8988T (cell line): ENCODE data around the gene CEP76.
"Not testable (repeated sequence)": the region's sequence is repeated elsewhere in the genome, so short reads cannot be mapped to it uniquely, and the experiment has no call there.

ENCODE experiments used
- DNase-seq: peaks from one replicate; pipeline ENCODE4 v3.0.0; 2011

The CEP76 gene

DNA sequence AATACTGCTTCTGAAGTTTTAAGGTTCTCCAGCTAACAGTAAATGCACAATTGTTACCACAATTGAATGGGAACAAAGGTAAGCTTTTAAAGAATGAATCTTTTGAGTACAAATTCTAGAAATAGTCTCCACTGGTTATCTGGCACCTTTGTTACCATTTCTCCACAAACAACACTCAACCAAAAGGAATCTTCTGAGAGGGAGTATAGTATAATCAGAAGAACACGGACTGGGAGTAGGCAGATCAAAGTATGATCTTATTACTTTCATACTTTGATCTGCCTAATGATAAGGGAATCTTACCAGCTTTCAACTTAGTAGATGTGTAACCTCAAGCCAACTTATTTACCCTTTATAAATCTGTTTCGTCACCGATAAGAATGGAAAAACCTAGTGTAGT is 1.4 kb downstream of the CEP76 start:
- no peak for DNase-seq

DNA sequence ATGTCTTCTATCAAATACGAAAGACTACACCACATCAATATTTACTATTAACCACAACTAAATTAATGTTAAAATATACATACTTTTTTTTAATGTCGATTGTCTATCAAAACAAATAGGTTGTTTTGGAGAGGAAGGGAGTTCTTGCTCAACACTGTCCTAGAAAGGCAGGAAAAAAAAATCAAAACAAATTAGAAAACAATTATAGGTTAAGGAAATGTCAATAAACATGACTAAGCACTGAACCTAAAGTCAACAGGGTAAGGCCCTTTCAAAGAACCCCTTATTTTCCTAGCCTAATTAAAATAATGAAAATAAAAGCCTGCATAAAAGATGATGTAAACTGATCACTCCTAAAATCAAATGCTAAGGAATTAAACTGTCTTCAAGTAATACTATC is 2.8 kb downstream of the CEP76 start:
- no peak for DNase-seq

DNA sequence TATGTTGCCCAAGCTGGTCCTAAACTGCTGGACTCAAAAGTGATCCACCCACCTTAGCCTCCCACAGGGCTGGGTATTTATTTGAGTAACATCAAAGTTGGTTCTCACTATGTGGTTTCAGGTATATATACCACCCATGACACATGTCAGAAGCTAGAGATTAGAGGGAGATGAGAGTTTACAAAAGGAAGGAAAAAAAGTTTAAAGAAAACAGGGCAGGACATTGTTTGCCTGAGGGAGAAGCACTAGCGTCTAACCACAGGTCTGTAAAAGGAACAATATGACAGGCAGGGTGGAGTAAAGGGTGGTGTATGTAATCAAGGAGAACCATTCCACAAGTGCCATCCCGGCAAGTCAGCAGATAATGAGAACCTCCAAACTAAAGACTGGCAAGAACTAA is 8.5 kb downstream of the CEP76 start:
- DNase-seq = no peak

DNA sequence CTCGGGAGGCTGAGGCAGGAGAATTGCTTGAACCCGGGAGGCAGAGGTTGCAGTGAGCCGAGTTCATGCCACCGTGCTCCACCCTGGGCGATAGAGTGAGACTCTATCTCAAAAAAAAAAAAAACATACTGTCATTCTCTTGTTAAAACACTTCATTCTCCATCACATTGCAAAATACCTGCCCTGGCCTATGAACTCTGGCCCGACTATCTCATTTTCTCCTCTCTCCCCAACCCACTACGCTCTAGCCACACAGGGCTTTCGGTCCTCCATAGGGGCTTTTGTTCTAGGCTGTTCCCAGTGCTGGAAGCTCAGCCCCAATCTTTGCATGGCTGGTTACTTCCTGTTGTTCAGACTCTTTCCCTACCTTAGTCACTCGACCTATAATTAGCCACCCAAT is 10.3 kb downstream of the CEP76 start:
- no peak for DNase-seq

DNA sequence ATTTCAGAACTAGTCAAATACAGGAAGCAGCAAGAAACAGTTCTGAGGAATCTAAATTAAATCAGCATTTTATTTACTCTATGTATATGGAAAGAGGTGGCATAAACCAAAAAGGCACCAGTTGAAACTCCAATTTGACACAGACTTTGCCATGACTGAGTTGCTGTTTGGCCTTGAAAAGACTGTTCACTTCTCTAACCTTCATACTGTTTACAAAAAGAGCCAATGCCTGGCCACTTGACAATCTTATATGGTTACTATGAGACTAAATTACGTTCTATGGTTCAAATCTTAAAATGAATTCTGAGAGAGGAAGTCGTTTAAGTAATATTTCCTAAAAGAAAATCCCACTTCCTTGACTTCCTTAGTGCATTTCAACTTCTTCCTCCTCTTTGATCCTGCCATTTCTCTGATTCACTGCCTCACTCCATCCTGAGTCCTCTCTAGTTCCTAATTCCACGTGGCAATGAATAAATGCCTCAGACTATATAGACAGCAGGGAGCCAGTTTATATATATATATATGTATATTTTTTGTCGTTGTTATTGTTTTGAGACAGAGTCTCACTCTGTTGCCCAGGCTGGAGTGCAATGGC is 13.2 kb downstream of the CEP76 start:
- no peak for DNase-seq

DNA sequence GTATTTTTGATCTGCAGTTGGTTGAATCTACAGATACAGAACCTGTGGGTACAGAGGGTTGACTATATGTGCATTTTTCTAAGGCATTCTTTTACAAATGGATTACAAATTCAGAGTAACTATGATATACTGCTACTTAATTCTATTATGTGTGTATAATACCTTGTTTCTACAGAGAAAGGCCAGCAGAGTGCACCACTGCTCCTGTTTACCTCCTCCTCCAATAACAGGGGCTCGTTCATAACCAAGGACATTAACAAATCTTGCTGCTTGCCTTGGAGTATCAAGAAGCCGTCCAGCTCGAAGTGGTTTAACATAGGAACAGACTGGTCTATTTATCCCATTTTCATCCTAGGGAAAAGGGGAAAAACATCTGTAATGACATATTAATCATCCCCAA is 16.4 kb downstream of the CEP76 start:
- DNase-seq = no peak

DNA sequence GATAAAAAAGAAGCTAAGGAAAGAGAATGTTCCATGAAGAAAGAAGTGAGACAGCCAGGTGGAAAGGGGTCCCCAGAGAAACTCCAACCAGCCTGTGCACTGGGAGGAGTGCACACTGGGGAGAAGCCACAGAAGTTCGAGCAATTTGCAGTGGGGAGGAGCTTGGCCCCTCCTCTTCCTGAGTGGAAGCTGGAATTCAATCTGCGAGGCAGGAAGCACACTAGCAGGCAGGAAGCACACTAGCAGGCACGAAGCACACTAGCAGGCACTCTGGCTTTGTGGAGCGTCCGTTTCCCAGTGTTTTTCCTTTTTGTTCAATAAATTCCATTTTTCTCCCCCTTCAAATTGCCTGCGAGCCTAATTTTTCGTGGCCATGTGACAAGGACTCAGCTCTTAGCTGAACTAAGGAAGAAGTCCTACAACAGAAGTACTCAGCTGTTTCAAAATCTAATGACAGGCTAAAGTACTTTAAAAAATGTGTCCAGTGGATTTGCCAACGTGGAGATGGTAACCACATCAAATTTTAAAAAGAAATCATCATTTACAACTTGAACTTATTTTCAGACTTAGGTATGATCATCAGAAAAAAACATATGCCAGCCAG is 23.2 kb downstream of the CEP76 start:
- no peak for DNase-seq

DNA sequence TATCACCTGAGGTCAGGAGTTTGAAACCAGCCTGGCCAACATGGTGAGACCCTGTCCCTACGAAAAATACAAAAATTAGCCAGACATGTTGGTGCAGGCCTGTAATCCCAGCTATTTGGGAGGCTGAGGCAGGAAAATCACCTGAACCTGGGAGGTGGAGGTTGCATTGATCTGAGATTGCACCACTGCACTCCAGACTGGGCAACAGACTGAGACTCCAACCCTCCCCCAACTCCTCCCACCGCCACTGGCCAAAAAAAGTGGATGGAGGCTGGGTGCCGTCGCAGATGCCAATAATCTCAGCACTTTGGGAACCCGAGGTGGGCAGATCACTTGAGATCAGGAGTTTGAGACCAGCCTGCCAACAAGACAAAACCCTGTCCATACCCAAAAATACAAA is 34.5 kb downstream of the CEP76 start:
- DNase-seq = no peak

DNA sequence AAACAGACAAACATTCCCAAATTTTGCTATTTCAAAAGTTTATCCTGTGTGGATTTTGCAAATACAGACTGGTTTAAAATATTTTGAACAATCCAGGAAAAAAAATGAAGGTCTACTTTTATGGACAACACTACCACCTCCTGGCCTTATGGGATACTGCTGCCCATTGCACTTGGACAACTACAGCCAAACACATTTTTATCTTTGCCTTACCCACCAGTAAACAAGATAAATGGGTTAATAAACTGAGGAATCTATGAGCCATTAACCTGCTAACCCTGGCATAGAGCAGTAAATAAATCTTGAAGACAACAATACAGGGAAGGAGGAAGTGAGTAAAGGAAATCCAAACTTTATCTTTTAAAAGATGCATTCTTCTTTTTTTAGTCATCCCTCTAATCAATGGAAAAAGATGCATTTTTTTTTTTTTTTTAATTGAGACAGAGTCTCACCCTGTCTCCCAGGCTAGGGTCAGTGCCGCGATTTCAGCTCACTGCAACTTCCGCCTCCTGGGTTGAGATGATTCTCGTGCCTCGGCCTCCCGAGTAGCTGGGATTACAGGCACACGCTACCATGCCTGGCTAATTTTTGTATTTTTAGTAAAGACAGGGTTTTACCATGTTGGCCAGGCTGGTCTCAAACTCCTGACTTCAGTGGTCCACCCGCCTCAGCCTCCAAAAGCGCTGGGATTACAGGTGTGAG is 42.5 kb downstream of the CEP76 start:
- DNase-seq = peak; percentile 38

DNA sequence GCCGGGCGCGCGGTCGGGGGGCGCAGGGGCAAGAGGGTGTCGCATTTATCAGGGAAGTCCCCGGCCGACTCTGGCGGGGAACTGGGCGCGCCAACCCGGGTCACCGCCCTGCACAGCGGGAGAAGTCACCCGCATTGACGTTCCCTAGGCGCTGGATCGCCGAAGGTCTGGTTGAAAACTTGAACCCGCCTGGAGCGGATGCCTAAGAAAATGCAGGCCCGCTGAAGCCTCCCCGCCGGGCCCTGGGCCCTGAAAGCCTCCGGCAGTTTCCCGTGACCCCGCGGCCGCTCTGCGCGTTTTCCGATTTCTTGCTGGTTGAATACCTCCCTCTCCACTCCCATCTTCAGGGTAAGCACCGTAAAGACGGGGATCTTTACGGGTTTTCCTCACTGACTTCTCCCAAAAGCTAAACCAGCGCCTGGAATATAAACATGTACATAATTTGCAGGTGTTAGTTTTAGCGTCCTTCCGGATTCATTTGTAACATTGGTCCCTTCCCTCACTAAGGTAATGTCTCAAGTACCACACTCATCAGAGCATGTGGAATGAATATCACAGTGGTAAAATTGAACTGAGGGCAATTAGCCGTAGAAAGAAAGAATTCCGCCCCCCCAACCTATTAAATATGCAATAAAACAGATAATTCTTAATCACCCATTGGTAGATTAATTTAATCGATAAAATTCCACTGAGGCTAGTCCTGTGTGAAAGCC is 43.9 kb downstream of the CEP76 start:
- peak; percentile 49 for DNase-seq

DNA sequence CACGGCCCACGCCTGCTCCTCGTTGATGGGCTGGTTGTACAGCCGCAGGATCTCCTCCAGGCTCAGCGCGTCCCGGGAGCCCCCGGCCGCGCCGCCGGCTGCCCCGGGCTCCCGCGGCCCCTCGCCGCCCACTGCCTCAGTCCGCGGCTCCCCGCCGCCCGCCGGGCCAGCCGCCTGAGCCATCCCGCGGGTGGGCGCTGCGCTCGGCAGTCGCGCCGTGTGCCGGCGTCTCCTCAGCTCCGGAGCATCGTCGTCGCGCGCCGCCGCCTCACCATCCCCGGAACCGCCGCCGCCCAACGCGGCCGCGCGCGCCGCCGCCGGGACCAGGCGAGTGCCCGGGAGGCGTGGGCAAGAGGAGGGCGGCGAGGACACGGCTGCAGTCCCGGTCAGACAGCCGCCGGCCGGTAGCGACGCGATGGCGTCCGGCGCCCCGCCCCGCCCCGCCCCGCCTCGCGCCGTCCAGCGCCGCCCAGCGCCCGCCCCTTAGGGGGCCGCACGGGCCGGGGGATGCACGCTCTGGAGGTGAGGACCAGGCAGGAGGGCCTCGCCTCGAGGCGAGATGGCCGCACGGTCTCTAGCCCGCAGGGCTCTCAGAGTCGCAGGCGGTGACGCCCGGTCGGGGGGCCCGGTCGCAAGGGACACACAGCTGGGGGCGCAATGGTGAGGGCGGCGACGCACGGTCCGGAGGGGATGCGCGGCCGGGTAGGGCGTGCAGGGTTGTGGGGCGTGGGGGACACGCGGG is 44.7 kb downstream of the CEP76 start, which contains the start of gene SPIRE1:
SPIRE1 (minus strand) TSS at position 424 of the 742 bp plus-strand sequence; CDS start at position 183, 241 bp downstream.
- DNase-seq = peak; percentile 72

DNA sequence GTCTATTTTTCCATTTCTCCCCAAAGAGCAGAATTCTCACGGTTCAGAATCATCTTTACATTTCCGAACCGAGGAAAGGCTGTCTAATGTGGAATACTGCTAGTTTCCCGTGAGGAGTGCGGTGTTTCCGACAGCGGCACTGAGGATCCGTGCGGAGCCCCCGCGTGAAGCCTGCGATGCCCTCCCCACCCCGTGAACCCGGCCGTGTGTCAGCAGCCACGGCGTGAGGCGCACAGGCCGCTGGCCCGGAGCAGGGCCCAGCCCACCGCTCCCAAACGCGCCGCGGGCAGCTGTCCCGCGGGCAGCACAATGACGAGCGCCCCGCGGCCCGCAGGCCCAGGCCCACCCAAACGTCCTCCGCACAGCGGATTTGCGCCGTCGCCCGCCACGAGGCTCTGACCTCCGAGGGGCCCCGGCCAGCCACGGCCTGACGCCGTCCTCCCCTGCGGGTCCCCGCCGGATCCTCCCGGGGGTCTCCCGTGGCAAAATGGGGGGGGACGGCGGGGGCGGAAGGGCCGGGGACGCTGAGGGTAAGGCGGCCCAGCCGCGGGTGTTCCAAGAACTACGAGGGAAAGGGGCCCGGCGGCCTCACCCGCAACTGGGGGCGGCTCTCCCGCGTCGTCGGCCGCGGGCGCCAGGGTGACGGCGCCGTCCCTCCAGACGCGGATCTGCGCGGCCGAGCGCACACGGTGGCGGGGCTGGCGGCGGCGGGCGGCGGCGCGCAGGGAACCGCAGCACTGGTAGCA is 45.4 kb downstream of the CEP76 start:
- DNase-seq = no peak

DNA sequence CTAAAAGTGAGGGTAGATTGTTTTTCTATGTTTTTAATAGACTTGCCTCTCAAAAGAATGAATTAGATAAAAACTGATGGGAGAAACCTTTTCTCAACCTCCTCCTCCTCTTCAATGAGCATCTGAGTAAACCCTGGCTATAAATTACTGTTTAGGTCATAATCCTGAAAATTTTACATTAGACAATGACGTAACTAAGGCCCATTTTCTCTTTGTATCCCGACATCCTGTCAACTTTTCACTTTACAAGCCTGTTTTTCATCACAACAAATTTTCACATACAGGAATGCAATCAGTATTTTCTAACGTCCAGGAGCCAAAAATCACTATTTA is 46.0 kb downstream of the CEP76 start:
- DNase-seq = no peak

DNA sequence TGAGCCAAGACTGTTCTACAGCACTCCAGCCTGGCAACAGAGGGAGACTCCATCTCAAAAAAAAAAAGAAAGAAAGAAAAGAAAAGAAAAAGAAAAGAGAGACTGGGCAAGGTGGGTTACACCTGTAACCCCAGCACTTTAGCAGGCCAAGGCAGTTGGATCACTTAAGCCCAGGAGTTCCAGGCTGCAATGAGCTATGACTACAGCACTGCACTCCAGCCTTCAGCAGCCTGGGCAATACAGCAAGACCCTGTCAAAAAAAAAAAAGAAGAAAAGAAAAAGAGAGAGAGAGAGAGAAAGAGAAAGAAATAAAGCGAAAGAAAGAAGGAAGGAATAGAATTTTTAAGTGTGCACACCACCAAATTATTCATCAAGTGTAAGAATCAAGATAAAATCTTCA is 47.6 kb downstream of the CEP76 start:
- no peak for DNase-seq

DNA sequence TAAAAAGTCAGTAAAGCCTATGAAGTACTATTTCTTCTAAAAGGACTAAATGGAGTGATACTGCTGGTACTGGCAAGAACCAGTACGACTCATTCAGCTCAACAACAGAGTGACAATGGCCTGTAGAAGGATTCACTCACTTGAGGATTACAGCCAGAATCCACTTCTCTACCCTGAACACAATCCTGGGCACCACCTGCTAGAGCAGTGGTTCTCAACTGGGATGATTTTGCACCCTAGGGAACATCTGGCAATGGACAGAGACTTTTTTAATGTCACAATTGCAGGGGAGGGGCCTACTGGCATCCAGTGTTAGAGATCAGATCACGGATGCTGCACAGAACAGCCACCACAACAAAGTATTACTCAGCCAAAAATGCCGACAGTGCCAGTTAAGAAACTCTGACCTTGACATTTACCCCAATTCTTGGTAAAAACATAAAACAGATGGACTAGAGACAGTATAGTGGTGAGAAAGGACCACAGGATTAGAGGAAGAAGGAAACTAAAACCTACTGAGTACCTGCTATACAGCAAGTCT is 49.6 kb downstream of the CEP76 start:
- no peak for DNase-seq

DNA sequence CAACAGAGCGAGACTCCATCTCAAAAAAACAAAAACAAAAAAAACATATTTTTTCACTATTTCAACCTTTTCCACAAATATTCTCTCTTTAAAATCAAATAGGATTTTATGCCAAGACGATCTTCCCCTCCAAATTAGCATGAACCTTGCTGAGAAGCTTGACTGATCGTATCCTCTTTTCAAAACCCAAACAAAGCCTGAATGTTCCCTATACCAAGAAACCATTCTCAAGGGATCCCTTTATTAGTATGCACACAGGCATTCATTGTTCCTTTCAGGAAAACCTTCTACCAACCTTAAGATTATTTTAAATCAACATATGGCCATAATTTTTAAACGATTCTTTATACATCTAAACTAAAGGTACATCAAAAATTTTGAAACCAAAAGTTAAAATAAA is 50.9 kb downstream of the CEP76 start:
- no peak for DNase-seq

DNA sequence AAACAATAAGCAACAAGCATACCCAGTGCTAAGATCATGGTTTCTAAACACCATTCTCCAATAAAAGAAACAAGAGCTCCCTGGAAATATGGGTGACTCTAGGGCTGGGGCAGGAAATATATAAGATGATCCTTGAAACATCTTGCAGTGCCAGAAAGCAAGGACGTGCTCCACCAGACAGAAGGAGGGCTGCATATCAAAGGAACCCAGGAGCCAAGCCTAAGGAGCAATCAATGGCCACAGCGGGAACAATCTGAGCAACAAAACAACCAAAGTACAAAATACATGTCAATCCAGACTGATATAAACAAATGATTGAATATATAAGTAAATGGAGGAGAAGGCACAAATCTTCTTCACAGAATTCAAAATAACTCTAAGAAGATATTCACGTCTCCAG is 54.8 kb downstream of the CEP76 start:
- DNase-seq = no peak

DNA sequence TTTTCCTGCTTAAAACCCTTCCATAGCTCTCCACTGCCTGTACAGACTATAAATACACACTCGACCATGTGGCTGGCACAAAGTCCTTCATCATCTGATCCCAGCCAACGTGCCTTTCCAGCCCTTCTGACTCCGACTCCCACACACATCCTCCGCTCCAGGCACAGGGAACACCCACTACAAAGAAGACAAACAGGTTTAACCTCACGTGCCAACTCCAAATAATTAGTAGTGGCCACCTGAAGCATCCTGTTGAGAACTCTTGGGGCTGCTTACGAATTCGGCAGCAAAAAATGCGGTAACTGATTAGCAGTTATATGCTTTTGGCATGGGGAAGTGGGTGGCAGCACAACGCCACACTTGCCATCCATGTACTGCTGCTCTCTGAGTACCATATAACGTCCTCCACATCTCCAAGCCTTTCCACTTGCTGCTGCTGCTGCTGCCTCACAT is 56.7 kb downstream of the CEP76 start:
- DNase-seq = no peak

DNA sequence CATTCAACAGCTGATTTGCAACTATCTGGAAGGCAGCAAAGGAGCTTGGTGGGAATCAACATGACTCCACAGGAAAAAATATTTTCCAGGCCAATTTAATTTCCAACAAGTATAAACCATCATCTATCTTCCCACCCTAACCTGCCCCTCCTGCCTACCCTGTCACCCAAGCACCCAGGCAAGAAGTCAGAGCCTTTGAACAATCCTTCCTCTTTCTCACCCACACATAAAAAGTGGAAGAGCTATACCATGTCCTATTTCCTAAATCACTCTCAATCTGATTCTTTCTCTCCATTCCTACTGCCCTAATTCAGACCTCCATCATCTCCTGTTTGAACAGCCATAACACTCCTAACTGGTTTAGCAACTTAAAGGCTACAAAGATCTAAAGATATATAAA is 57.3 kb downstream of the CEP76 start:
- DNase-seq = no peak

DNA sequence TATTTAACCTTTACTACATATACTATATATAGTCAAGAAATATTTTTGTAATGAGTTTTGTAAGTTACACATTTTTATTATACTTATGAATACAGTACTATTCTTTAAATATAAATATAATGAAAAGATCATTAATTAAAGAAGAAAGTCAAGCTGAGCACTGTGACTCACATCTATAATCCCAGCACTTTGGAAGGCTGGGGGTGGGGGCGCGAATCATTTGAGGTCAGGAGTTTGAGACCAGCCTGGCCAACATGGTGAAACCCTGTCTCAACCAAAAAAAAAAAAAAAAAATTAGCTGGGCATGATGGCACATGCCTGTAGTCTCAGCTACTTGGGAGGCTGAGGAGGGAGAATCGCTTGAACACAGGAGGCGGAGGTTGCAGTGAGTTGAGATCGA is 58.8 kb downstream of the CEP76 start:
- not testable (repeated sequence) for DNase-seq

DNA sequence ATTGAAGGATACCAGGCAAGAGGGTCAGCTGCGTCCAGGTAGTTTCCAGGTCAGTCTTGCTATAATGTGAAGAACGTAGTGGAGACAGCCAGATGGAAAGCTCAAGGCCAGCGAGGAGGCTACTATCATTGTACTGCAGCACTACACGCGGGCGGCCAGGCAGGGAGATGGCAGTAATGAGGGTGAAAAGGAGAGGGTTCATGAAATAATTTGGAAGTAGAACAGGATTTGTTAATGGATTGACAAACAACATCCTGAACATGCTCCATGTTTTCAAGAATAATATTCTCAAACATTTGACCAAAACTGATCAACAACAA is 61.7 kb downstream of the CEP76 start:
- DNase-seq = no peak
